ENCODE results near the gene METTL25.

- TF ChIP-seq CTCF (conservative IDR thresholded peaks at IDR 0.05; ENCODE audit: low read depth, low read length) (peak; percentile 96), EZH2 (IDR thresholded peaks at IDR 0.05; ENCODE audit: low read length, unreplicated experiment) (no peak), EZH2phosphoT487 (IDR thresholded peaks at IDR 0.05; ENCODE audit: borderline replicate concordance, low read length) (no peak)
Measured at GRCh38 chr12:82358200-82359114, at the start of gene METTL25, which contains the start of gene CCDC59.
